Heart left ventricle (tissue), 13 donors: ENCODE data around the gene ST7.

Experiments used
- CTCF ChIP-seq, 12 donors: fragments of 200-600 bp; sonication (generic) in 4 of 12; IDR thresholded peaks; one replicate each; pipeline versions ENCODE4 v1.5.0 to v1.8.0; 2018 to 2022; ENCODE audit warnings: antibody characterized with exemption in 12 of 12, mild to moderate bottlenecking in 5 of 12
- POLR2A ChIP-seq, 2 donors: fragments of 450-650 bp; IDR thresholded peaks; one replicate each; pipeline ENCODE4 v1.6.1; 2017; ENCODE audit warnings: antibody characterized with exemption in 2 of 2, mild to moderate bottlenecking in 2 of 2, moderate library complexity in 2 of 2
- donor health status: ischemic (EF 13 %, LVEDD 7.1; RV severe dilation, severe dysfunction).
- donor health status: DM: no; HTN: yes; CAD: no.
- donor health status: DM: no; HTN: no; CAD: no.
- donor health status: ischemic (EF 25% LVEDD 6.9; RV normal size, moderate dysfunction).
- donor health status: ischemic (EF 25% LVEDD 5.7; RV mildly dilated, moderate dysfunction).
- donor health status: ischemic (EF 35%, LVEDD 5.7; RV mildly dilated, moderate dysfunction).
- donor health status: nonischemic (EF 11% LVEDD 7.7; RV severe dilation, severe dysfunction).
- donor health status: DM: yes; HTN: yes; CAD: no.
- donor health status: PGD.
- donor health status: ischemic (EF 29% LVEDD 5.4; RV normal size, mild dysfunction).
- donor health status: nonischemic (EF 23%, LVEDD 6.1; RV moderate dilation, normal function).

GRCh38 chr7:117036836-117037235 lies 83.5 kb downstream of the ST7 start:
- TF ChIP-seq CTCF (IDR thresholded peaks at IDR 0.05) (no peak), POLR2A (IDR thresholded peaks at IDR 0.05) (no peak)
